ENCODE data around the gene PTPN6.
A peak's percentile ranks its signal among the peaks of the same experiment; 100 is the strongest.

PTPN6 gene

DNA sequence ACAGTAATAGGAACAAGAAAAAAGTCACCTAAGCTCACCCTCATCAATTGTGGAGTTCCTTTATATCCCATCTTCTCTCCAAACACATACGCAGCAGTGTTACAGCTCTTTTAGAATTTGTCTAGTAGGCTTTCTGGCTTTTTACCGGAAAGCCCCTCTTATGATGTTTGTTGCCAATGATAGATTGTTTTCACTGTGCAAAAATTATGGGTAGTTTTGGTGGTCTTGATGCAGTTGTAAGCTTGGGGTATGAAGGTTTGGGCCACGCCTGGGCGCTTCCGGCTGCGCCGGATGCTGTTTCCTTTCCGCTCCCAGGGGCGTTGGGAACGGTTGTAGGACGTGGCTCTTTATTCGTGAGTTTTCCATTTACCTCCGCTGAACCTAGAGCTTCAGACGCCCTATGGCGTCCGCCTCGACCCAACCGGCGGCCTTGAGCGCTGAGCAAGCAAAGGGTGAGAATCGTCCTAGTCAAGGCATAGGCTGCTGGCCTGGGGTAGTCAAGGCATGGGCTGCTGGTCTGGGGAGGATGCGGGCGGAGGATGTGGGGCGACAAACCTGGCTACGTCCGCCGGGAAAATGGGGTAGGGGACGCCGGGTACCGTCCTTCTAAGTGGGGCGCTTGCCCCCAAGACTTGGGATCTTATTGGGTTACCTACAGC lies 7.3 kb upstream of the PTPN6 start, which contains the start of the genes C12orf57 and RNU7-1:
TSS of gene C12orf57 (plus strand) at position 301 of the 659 bp plus-strand sequence. CDS start at position 401, 100 bp downstream.
TSS of gene RNU7-1 (plus strand) at position 95 of the 659 bp plus-strand sequence.
- H3K4me3 ChIP-seq (ENCODE audit: low read length), result peak within 1 kb of the TSS; percentile 95
- TF ChIP-seq, protein P1, sequence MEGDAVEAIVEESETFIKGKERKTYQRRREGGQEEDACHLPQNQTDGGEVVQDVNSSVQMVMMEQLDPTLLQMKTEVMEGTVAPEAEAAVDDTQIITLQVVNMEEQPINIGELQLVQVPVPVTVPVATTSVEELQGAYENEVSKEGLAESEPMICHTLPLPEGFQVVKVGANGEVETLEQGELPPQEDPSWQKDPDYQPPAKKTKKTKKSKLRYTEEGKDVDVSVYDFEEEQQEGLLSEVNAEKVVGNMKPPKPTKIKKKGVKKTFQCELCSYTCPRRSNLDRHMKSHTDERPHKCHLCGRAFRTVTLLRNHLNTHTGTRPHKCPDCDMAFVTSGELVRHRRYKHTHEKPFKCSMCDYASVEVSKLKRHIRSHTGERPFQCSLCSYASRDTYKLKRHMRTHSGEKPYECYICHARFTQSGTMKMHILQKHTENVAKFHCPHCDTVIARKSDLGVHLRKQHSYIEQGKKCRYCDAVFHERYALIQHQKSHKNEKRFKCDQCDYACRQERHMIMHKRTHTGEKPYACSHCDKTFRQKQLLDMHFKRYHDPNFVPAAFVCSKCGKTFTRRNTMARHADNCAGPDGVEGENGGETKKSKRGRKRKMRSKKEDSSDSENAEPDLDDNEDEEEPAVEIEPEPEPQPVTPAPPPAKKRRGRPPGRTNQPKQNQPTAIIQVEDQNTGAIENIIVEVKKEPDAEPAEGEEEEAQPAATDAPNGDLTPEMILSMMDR (IDR thresholded peaks at IDR 0.05; ENCODE audit: low read depth, low read length, poor library complexity, severe bottlenecking), result no peak
- no peak for TF ChIP-seq EZH2phosphoT487 (IDR thresholded peaks at IDR 0.05; ENCODE audit: borderline replicate concordance, low read length)
- peaks cover 13% of the 10 kb centered on the region for H3F3A ChIP-seq (ENCODE audit: control insufficient read depth, insufficient read depth)

DNA sequence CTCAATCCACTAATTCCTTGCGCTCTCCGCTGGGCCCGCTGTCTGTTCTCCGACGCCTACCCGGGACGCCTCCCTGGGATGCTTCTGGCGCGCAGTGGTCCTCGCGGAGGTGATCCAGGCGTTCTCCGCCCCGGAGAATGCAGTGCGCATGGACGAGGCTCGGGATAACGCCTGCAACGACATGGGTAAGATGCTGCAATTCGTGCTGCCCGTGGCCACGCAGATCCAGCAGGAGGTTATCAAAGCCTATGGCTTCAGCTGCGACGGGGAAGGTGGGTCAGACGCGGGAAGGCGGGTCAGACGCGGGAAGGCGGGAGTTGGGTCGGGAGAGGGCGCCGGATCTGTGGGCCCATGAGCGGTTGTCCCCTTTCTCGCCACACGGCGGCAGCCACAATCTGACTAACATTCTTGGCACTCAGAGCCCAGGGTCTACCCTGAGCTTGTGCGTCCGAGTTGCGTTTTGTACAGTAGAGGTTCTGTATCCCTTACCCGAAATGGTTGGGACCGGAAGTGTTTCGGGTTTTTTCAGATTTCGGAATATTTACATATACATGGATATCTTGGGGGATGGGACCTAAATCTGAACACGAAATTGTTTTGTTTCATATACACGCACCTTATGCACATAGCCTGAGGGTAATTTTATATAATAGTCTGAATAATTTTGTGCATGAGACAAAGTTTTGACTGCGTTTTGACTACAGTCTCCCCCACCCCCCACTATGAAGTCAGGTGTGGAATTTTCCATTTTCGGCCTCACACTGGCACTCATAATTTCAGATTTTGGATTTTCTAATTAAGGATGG lies 6.6 kb upstream of the PTPN6 start:
- Histone ChIP-seq H3K79me2 (ENCODE audit: control insufficient read depth, low read length) (no peaks in the 10 kb centered on the region), H3F3A (ENCODE audit: control insufficient read depth, insufficient read depth) (peaks cover 13% of the 10 kb centered on the region)

More for the DNA sequence above, 7.3 kb upstream of the PTPN6 start, which contains the start of the genes C12orf57 and RNU7-1:
- Histone ChIP-seq H3K36me3 (ENCODE audit: control insufficient read depth, low read length) (no peaks in the 10 kb centered on the region), H3K27ac (ENCODE audit: low read depth, low read length) (peak within 1 kb of the TSS; percentile 80), H3K9me3 (ENCODE audit: control insufficient read depth, insufficient read depth, low read length) (no peaks in the 10 kb centered on the region), H3K9me2 (replicated peaks; ENCODE audit: control insufficient read depth, low read length) (no peaks in the 10 kb centered on the region), H3K4me1 (ENCODE audit: control insufficient read depth, low read length) (peaks cover 49% of the 10 kb centered on the region), H4K20me1 (ENCODE audit: control insufficient read depth, insufficient read depth, low read depth, low read length) (no peaks in the 10 kb centered on the region), H3K4me2 (ENCODE audit: low read length) (peak within 1 kb of the TSS; percentile 100), H3K27me3 (ENCODE audit: control insufficient read depth, low read length) (peaks cover 9% of the 10 kb centered on the region), H3K79me2 (ENCODE audit: control insufficient read depth, low read length) (no peaks in the 10 kb centered on the region)

DNA sequence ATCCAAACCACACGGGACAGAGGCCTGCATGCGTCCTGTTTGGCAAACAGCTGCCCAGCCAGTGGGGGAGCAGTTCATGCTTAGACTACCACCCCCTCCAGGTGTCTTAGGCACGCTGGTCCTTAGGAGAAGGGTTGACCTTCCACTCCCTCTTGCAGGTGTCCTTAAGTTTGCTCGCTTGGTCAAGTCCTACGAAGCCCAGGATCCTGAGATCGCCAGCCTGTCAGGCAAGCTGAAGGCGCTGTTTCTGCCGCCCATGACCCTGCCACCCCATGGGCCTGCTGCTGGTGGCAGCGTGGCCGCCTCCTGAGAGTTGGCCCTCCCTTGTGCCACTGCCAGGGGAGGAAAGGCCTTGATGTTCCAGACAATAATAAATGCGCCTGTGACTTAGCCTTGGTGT lies 5.5 kb upstream of the PTPN6 start:
- no peaks in the 10 kb centered on the region for H3K36me3 ChIP-seq (ENCODE audit: control insufficient read depth, low read length)
- no peaks in the 10 kb centered on the region for H3K9me3 ChIP-seq (ENCODE audit: control insufficient read depth, insufficient read depth, low read length)
- no peaks in the 10 kb centered on the region for H3K79me2 ChIP-seq (ENCODE audit: control insufficient read depth, low read length)
- H3K9me2 ChIP-seq (replicated peaks; ENCODE audit: control insufficient read depth, low read length), result no peaks in the 10 kb centered on the region
- H3K4me2 ChIP-seq (ENCODE audit: low read length), result peak overlapping the region; percentile 100
- H3F3A ChIP-seq (ENCODE audit: control insufficient read depth, insufficient read depth), result peaks cover 13% of the 10 kb centered on the region
- TF ChIP-seq EZH2phosphoT487 (IDR thresholded peaks at IDR 0.05; ENCODE audit: borderline replicate concordance, low read length), result no peak
- TF ChIP-seq, protein P1 (IDR thresholded peaks at IDR 0.05; ENCODE audit: low read depth, low read length, poor library complexity, severe bottlenecking), result no peak
- H3K4me3 ChIP-seq (ENCODE audit: low read length), result peak overlapping the region; percentile 95
- H3K4me1 ChIP-seq (ENCODE audit: control insufficient read depth, low read length), result peaks cover 63% of the 10 kb centered on the region
- H3K27me3 ChIP-seq (ENCODE audit: control insufficient read depth, low read length), result peaks cover 16% of the 10 kb centered on the region
- H4K20me1 ChIP-seq (ENCODE audit: control insufficient read depth, insufficient read depth, low read depth, low read length), result no peaks in the 10 kb centered on the region
- peak overlapping the region; percentile 80 for H3K27ac ChIP-seq (ENCODE audit: low read depth, low read length)

More for the DNA sequence above, 6.6 kb upstream of the PTPN6 start:
- no peak for TF ChIP-seq EZH2phosphoT487 (IDR thresholded peaks at IDR 0.05; ENCODE audit: borderline replicate concordance, low read length)
- TF ChIP-seq, protein P1 (IDR thresholded peaks at IDR 0.05; ENCODE audit: low read depth, low read length, poor library complexity, severe bottlenecking), result peak; percentile 98
- H3K27ac ChIP-seq (ENCODE audit: low read depth, low read length), result peak overlapping the region; percentile 80
- peak overlapping the region; percentile 100 for H3K4me2 ChIP-seq (ENCODE audit: low read length)
- H3K9me3 ChIP-seq (ENCODE audit: control insufficient read depth, insufficient read depth, low read length), result no peaks in the 10 kb centered on the region
- H3K4me3 ChIP-seq (ENCODE audit: low read length), result peak overlapping the region; percentile 95
- H4K20me1 ChIP-seq (ENCODE audit: control insufficient read depth, insufficient read depth, low read depth, low read length), result no peaks in the 10 kb centered on the region
- peaks cover 16% of the 10 kb centered on the region for H3K27me3 ChIP-seq (ENCODE audit: control insufficient read depth, low read length)
- peaks cover 56% of the 10 kb centered on the region for H3K4me1 ChIP-seq (ENCODE audit: control insufficient read depth, low read length)
- H3K36me3 ChIP-seq (ENCODE audit: control insufficient read depth, low read length), result no peaks in the 10 kb centered on the region
- H3K9me2 ChIP-seq (replicated peaks; ENCODE audit: control insufficient read depth, low read length), result no peaks in the 10 kb centered on the region

Data from DOHH2 (cell line).